ENCODE results near the gene ZNF536.

GRCh38 chr19:30428844-30429243, 56.7 kb downstream of the ZNF536 start:
- no peak for TF ChIP-seq EZH2 (optimal IDR thresholded peaks at IDR 0.05; ENCODE audit: low read depth, low read length)
- TF ChIP-seq CTCF (IDR thresholded peaks at IDR 0.05; ENCODE audit: low read length): no peak
- TF ChIP-seq EZH2phosphoT487 (IDR thresholded peaks at IDR 0.05; ENCODE audit: low read length): no peak
